Measurements from ENCODE around the gene AMBRA1. TPM values are rescaled to one million over a fixed set of nuclear protein-coding genes. Genes with fewer than 3 reads are reported as not detected.

Gene AMBRA1
- total RNA-seq, 1 donor from 2014 or later: 36.9 TPM

- no peak for DNase-seq (ENCODE audit: low spot score)
These were observed 31.6 kb upstream of the AMBRA1 start for GRCh38 chr11:46625406-46625805.

GRCh38 chr11:46618837-46619236 lies 25.0 kb upstream of the AMBRA1 start:
- peak overlapping the region; percentile 74 for H3K27ac Mint-ChIP-seq (ENCODE audit: unreplicated experiment)
- peaks cover 4% of the 10 kb centered on the region for H3K36me3 Mint-ChIP-seq (ENCODE audit: low read depth, unreplicated experiment)
- H3K4me1 Mint-ChIP-seq (ENCODE audit: unreplicated experiment): peaks cover 12% of the 10 kb centered on the region
- DNase-seq (ENCODE audit: low spot score): no peak
- peaks cover 5% of the 10 kb centered on the region for H3K27me3 Mint-ChIP-seq (ENCODE audit: unreplicated experiment)
- H3K4me3 Mint-ChIP-seq (ENCODE audit: unreplicated experiment): peak overlapping the region; percentile 80
- no peak for TF ChIP-seq CTCF (IDR thresholded peaks at IDR 0.05; ENCODE audit: unreplicated experiment)
- no peaks in the 10 kb centered on the region for H3K9me3 Mint-ChIP-seq (ENCODE audit: unreplicated experiment)

More at GRCh38 chr11:46625406-46625805, 31.6 kb upstream of the AMBRA1 start:
- Mint-ChIP-seq H3K4me3 (ENCODE audit: unreplicated experiment) (peak overlapping the region; percentile 22), H3K36me3 (ENCODE audit: low read depth, unreplicated experiment) (peaks cover 9% of the 10 kb centered on the region), H3K27ac (ENCODE audit: unreplicated experiment) (no peak overlapping the region), H3K27me3 (ENCODE audit: unreplicated experiment) (peaks cover 1% of the 10 kb centered on the region), H3K4me1 (ENCODE audit: unreplicated experiment) (no peaks in the 10 kb centered on the region), H3K9me3 (ENCODE audit: unreplicated experiment) (no peaks in the 10 kb centered on the region)
- no peak for TF ChIP-seq CTCF (IDR thresholded peaks at IDR 0.05; ENCODE audit: unreplicated experiment)

DNA sequence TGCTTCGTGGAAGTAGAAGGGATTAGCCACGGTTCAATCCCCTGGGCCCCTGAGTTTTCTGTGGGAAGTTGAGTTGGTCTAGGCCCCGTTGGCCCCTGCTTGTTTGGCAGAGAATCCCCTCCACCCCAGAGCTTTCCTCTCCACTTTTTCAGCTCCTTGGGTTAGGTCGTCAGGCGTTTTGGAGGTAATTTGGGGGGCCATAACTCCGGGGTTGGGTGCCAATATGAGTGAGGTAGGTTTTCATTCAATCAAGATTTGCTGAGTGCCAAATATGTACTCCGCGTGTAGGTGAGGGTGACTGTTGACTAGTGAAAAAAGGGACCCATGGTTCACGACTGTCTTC lies 24.1 kb upstream of the AMBRA1 start:
- H3K9me3 Mint-ChIP-seq (ENCODE audit: unreplicated experiment): no peaks in the 10 kb centered on the region
- peaks cover 4% of the 10 kb centered on the region for H3K36me3 Mint-ChIP-seq (ENCODE audit: low read depth, unreplicated experiment)
- H3K4me3 Mint-ChIP-seq (ENCODE audit: unreplicated experiment): peak overlapping the region; percentile 97
- peaks cover 12% of the 10 kb centered on the region for H3K4me1 Mint-ChIP-seq (ENCODE audit: unreplicated experiment)
- no peak for DNase-seq (ENCODE audit: low spot score)
- TF ChIP-seq CTCF (IDR thresholded peaks at IDR 0.05; ENCODE audit: unreplicated experiment): no peak
- H3K27ac Mint-ChIP-seq (ENCODE audit: unreplicated experiment): peak overlapping the region; percentile 100
- peaks cover 5% of the 10 kb centered on the region for H3K27me3 Mint-ChIP-seq (ENCODE audit: unreplicated experiment)

DNA sequence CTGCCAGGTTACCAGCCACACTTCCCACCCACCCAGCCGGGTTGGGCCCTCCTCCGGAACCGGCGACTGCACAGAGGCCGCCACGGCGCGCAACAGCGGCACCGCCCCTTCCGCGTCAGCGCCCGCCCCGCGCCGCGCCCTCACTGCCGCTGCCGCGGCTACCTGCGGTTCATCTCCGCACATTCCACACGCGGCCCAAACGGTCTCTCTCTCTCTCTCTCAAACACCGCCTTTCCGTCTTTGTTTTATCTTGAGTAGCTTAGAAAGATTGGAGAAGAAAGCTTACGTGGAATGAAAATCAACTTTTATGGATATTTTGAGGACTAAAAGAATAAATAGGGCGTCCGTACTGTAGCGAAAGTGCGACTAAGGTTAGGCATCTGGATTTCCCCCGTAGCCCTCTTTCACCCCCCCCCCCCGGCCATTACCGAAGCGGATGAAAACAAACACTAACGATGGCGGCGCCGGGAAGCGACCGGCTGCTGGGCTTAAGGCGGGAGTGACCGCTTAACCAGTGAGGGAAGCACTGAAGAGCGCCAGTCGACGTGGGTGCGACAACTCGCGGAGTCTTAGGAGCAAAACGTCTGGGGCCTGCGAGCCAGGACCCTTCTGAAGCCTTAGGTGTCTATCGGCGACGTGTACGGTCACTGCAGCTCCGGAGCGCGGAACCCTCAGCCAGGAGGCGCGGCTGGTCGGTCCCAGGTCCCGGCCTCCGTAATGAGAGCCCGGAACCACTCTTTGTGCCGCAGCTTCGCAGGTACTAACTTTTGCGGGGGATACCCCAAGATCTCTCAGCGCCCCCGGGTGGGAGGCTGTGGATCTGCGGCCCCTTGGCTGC lies 23.5 kb upstream of the AMBRA1 start, which contains the start of the genes ATG13 and HARBI1:
ATG13 (plus strand) TSS at position 420 of the 838 bp plus-strand sequence. CDS start 26,739 bp downstream, outside the sequence.
HARBI1 (minus strand) TSS at position 94 of the 838 bp plus-strand sequence. CDS start 990 bp downstream, outside the sequence.
- H3K4me3 Mint-ChIP-seq (ENCODE audit: unreplicated experiment): peak within 1 kb of the TSS; percentile 97
- peaks cover 5% of the 10 kb centered on the region for H3K27me3 Mint-ChIP-seq (ENCODE audit: unreplicated experiment)
- peak; percentile 89 for DNase-seq (ENCODE audit: low spot score)
- H3K4me1 Mint-ChIP-seq (ENCODE audit: unreplicated experiment): peaks cover 12% of the 10 kb centered on the region
- H3K9me3 Mint-ChIP-seq (ENCODE audit: unreplicated experiment): no peaks in the 10 kb centered on the region
- TF ChIP-seq CTCF (IDR thresholded peaks at IDR 0.05; ENCODE audit: unreplicated experiment): peak; percentile 51
- H3K27ac Mint-ChIP-seq (ENCODE audit: unreplicated experiment): peak within 1 kb of the TSS; percentile 100
- H3K36me3 Mint-ChIP-seq (ENCODE audit: low read depth, unreplicated experiment): peaks cover 4% of the 10 kb centered on the region

DNA sequence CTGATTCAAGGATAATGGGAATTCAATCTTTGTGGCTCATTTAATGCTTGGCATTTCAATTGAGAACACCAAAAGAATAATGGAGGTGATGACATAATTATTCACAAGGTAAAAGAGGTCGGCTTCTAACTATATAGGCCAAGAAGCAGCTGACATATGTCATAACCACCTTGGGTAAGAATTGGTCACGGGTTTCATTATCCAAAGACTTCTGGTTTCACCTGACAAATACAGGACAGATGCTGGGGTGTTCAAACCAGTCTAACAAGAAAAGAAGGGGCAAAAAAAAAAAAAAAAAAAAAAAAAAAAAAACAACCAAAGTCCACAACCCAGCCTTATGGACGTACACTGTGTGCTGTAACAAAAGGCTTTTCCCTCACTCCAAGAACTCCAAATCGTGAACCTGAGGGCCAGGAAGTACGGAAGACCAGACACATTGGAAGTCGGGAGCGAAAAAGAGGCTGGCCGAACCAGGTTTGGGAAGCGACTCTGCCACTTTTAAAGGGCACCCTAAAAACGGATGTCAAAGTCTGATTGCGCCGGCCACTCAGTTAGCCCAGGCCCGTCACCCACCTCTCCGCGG lies 22.8 kb upstream of the AMBRA1 start:
- H3K36me3 Mint-ChIP-seq (ENCODE audit: low read depth, unreplicated experiment): peaks cover 4% of the 10 kb centered on the region
- peak overlapping the region; percentile 93 for H3K4me3 Mint-ChIP-seq (ENCODE audit: unreplicated experiment)
- DNase-seq (ENCODE audit: low spot score): no peak
- H3K9me3 Mint-ChIP-seq (ENCODE audit: unreplicated experiment): no peaks in the 10 kb centered on the region
- H3K27ac Mint-ChIP-seq (ENCODE audit: unreplicated experiment): peak overlapping the region; percentile 98
- H3K27me3 Mint-ChIP-seq (ENCODE audit: unreplicated experiment): peaks cover 5% of the 10 kb centered on the region
- TF ChIP-seq CTCF (IDR thresholded peaks at IDR 0.05; ENCODE audit: unreplicated experiment): no peak
- H3K4me1 Mint-ChIP-seq (ENCODE audit: unreplicated experiment): peaks cover 12% of the 10 kb centered on the region
